Stimulated activated CD4-positive, alpha-beta T cell treated with anti-CD3 and anti-CD28 coated beads, Interleukin-1b, Interleukin-23, amount 100 ng/mL, for 48 hours (primary cell): ENCODE data around the gene LASP1.
A peak's percentile ranks its signal among the peaks of the same experiment; 100 is the strongest.

Experiments used
- DNase-seq: peaks from one replicate; pipeline ENCODE4 v3.0.0-alpha.2; 2020

Gene LASP1

DNA sequence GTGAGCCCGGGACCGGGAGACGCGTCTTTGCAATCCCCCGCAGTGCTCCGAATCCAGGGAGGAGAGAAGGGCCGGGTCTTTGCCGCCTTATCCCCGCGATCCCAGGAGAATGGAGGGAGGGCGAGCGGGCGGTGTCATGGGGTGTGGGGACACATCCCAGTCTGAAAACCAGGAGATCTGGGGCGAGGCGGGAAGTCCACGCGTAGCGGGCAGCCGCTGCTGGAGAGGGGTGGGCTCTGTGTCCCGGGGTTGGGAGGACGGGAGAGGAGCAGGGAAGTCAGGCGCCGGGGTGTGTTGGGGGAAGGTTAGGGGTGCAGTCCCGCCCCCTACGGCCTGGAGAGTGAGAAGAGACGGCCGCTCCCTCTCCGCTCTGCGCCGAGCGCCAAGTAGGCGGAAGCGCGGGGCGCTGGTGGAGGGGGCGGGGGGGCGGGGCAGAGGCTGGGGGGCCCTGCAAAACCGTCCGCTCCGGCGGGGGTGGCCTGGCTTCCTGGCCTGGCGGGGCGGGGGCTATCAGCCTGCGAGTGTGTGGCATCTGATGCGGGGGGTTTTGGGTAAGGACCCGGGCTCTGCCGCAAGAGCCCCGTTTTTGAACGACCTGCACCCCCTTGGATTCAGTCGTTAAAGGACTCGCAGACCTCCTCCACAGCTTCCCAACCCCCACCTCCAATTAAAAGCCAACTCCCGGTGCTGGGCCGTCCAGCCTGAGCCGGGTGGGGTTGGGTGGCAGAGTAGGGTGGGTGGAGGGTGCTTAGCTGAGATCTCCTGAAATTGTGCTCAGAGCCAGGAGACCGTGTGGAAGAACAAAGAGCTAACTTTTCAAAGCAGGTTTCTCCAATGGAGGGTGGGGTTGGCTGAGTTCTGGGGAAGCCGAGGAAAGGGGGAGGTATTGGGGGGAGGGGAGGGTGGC, 654 bp downstream of the LASP1 start:
- peak; percentile 72 for DNase-seq

DNA sequence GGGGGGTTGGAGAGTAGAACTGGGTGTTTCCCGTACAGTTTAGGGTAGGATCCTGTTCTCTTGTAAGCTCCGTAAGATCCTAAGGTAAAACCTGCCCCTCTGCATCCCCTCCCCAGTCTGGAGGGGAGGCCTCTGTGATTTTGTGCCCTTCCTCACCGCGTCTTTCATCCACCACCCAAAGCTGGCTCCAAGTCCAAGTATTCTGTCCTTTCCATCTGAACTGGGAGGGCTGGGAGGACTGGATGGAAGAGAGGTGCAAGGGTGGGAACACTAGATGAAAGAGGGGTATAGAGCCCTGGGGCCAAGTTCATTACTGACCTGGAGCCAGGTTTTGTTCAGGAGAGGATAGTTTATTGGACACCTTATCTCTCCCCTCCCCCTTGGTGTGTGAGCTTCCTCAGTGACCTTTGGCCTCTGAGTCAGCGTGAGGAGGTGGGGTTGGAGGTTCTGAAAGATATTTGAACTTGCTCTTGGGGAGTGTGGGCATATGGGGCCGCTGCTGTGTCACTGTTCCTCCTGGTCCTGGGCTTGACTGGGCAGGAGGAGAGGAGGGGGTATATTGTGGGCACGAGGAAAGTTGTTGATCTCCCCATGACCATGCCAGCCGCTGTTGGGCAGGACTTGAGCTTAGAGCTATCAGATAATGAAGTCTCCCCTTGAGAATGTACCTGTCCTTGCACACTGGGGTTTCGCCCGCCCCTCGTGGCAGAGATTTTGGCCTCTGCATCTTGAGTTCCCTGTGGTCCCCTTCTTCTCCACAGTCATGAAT, 1.6 kb downstream of the LASP1 start:
- peak; percentile 80 for DNase-seq

DNA sequence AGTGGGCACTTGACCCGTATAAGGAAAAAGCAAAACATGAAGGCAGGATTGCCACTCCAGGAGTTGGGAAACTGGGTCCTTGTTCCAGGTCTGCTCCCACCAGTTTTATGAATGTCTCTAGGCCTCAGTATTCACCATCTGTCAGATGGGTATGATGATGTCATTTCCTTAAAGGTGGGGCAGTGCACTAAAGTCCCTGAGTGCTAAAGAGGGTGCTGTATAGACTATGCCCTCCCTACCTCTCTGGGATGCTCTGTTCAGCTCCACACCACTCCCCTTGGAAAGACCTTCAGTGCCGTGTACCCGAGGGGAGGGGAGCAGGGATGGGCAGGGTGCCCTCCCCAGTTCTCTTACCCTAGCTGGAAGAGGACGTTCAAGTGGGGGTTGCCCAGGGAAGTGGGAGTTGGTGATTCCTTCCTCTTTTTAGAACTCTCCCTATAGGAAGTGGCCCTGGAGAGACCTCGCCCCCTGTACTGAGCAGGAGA, 2.2 kb downstream of the LASP1 start:
- DNase-seq: no peak

DNA sequence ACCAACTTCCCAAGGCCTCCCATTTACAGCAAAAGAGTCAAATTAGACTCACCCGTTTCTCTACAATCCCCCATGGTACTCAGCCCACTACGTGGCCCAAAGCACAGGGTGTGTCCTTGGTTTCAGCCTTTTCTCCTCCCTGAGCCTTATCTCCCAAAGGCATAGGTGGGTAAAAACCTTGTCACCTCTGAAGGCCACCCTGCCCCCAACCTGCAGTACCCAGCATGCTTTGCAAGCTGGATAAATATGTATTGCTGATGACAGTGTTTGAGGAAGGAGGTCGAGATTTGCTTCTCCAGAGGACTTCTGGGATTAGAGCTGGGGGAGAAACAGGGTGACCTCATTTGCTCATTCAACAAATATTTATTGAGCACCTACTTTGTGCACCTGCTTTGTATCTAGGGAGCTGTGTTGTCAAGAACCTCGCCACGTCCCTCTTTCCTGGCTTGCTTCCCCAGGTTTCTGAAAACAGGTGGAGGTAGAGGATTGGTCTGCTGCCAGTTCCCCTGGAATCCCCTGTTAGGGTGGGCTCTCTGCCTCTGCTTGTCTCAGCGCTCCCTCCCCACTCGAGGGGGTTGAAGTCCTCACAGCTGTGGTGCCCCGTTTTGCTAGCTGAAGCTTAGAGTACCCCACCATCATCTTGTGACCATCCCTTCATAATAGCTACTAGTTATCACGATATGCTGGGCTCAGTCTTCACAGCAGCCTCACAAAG, 3.0 kb downstream of the LASP1 start:
- no peak for DNase-seq

DNA sequence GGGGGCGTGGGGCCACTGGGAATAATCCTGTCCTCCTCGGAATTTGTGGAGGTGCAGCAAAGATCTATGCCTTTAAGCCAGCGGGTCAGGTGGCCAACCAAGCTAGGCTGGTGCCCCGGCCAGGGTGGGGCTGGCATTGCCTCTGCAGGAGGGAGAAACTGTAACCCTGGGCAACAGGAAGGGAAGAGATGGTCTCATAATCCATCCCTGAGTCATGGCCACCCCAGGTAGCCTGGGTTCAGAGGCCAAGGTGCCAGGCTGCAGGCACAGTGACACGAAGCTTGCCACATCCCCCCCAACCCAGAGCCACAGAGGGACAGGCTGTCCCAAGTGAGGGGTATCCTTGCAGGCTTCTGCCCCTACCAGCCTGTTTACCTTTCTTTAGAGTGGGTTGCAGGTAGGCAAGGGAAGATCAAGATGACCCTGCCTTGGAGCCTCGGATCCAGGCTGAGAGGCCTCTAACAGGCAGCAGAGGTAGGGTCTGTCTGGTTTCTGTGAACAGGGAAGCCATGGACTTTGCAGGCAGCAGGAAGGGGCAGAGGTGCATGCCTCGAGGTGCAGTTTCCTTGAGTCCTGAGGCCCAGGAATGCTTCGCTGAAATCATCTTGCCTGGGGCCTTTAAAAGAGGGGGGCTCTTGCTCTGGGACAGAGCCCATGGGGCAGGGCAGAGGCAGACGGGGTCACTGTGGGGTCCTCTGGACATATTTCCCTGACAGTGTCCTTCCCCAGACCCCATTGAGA, 4.0 kb downstream of the LASP1 start:
- no peak for DNase-seq

DNA sequence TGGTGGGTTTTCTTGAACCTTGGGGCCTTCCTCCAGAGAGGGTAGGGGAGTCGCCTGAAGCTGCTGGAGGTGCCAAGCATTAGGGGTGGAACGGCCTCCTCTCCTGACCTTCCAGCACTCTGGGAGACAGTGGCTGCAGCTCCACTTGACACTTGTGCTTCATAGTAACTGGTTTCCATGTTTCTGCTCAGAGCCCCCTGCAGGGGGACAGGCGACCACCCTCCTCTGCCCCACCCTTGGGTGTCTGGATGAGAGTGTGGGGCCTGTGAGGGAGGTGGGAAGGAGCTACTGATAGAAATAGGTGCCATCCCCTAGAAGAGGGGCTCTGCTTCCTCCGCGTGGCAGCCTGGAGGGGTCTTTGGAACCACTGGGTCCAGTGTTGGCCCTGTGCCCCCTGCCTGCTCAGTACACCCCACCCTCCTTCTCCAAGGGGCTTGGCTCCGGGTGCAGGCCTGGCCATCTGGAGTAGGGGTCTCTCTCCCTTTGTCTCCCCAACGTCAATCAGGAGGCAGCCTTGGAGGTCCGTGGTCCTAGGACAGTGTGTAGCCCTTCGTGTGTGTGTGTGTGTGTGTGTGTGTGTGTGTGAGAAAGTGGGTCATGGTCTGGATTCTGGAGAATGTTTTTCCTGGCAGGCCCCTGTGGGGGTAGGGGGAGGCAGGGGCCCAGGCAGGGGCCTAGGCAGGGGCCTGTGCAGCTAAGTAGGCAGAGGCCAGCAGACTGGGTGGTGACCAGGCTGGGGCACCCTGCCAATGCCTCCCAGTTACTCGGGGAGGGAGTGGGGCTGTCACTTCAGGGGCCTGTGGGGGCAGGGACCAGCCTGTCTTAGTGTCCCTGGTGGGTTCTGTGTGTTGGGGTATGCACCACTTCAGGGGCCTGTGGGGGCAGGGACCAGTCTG, 4.9 kb downstream of the LASP1 start:
- no peak for DNase-seq

DNA sequence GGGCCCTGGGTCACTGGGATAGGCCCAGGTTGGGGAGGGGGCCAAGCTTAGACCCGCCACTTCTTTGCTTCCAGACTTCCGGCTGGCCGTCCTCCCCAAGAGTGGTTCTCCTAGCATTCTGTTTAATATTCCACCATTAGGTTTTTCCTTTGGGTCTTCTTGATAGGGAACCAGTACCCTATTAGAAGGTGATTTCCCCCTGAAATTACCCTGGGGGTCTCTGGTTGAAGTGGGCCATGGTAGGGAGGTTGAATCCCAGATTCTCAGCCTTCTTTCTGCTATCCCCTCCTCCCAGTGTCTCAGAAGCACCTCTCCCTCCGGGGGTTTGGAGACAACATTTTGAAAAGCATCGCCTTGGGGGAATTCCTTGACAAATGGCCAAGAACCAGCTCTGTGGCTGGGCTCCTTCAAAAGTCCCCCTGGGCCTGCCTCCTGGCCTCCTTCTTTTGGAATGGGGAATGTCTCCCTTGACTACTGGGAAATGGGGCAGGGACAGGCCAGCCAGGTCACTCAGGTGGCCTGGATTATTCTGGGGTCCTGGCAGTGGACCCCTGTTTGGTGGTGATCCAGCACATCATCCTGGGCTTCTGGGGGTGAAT, 5.7 kb downstream of the LASP1 start:
- DNase-seq: no peak

DNA sequence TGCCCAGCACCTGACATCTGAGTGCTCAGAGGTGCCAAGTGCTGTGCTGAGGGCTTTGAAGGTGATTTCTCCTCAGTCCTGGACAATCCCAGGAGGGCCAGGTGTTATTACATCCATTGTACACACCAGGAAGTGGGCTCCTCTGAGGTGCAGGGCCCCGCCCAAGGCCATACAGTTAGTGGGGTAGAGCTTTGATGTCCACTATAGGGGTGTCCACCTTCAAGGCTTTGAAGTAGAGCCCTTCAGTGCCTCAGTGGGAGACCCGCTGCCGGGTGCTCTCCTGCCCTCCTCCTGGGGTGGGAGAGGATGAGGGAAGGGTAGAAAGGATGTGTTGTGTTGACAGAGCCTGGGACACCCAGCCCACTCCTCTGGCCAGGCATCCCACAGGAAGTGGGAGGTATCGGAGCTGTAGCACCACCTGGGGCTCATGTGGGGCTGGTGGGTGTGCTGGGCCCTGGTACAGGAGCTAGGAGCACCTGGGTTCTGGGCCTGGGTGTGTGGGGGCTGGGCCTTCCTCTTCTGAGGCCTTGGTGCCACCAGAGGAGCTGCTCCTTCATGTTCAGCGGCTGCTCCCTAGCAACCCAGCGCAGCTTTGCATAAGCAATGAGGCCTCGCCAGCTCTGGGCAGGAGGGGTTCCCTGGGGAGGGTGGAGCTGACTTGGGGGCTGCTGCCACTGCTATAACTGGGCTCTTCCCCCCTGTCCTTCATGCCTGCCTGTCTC, 7.4 kb downstream of the LASP1 start:
- DNase-seq: no peak

DNA sequence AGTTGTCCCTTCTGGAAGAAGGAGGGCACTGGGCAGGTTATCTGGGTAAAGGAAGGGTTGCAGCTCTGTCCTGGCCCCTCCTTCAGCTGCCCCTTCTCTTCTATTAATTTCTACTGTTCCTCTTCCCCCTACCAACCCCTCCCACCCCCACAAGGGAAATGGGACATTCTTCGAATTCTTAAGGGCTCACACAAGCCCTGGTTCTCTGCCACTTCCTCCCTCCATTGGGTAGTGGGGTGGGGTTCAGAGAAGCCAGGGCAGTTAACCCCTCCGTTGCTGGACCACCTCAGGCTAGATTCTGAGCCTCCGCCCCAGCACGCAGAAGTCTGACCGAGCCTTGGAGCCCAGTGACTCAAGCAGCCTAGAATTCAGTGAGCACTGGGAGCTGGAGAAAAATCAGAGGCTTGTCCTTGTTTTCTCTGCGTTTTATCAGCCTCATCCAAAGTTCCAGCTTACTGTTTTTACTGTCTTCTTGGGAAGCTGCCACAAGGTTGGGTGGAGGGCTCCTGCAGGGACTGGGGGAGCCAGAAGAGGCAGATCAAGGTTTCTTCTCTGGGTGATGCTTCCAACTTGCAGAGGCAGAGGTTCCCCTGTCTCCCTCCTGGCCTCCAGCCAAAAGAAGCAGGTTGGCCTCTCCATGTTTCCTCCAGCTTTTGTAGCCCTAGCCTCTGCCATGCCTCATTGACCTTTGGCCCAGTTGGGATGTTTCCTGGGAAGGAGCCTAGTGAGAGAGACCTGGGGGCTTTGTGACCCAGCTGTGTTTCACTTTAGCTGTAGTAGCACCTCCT, 10.2 kb downstream of the LASP1 start:
- no peak for DNase-seq

DNA sequence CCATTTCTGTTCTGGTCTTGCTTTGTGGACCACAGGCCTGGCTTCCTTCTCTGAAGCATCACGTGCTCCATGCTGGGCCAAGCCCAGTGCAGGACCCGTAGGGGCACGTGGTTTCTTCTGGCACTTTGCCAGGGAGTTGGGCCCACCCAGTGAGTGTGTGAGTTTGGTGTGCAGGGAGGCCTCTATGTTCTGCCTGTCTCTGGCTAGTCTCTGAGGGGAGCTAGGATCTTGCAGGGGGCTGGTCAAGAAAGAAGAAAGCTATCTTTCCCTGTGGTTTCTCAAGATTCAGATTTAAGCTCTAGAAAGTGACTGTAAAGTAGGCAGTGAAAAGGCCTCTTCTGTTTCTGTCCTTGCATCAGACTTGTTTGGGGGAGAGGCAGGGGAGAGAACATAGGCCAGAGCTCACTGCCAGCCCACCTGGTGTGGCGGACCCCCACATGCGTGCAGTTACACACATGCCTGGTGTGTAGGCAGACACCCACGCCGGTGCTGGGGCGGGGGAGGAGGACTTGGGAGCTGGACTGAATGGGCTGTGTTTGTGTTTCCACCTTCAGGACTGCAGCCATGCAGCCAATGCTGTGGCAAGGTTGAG, 11.8 kb downstream of the LASP1 start:
- peak; percentile 59 for DNase-seq

DNA sequence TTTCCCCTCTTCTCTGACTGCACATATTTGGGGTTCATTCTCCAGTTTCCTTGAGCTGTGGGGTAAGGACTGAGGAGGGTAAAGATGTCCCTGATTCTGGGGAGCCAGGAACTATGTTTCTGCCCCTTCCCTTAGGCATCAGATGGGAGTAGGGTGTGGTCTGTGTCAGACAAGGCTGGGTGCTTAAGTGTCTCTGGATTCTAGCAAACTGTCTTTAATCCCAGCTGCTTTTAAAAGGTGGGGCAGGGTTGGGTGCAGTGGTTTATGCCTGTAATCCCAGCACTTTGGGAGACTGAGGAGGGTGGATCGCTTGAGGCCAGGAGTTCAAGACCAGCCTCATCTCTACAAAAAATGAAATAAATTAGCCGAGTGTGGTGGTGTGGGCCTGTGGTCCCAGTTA, 13.0 kb downstream of the LASP1 start:
- DNase-seq: no peak

DNA sequence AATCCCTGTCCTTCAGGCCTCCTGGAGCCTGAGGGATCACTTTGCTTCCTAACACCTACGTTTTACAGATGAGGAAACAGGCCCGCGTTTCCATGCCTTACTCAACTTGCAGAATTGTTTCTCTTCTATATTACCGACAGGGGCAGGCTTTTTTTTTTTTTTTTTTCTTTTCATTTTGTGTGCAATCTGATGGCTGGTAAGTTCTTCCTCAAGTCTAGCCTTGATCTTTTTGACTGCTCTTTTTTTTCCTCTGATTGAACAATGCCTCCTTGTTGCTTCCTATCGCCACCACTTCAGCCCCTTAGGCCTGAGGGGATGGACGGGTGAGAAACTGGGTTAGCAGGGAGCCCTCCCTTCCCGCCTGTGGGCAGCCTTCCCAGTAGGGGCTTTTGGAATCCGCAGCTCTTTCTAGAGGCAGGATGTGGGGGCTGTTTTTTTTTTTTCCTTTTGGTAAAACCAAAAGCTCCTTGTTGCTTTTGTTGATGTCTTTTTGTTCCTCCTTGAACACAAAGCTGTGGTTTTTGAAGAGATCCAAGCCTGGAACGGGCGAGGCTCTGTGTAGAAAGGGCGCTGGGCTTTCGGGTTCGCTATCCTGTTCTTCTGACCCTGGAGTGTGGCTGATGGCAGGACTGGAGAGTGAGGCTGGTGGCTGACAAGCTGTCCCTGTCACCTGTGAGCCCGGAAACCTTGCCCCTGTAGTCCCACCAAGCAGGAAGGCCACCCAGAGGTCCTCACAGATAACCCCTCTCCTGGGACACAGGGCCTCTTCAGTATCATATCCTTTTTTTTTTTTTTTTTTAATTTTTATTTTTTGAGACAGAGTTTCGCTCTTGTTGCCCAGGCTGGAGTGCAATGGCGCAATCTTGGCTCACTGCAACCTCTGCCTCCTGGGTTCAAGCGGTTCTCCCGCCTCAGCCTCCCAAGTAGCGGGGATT, 14.0 kb downstream of the LASP1 start:
- DNase-seq: no peak

DNA sequence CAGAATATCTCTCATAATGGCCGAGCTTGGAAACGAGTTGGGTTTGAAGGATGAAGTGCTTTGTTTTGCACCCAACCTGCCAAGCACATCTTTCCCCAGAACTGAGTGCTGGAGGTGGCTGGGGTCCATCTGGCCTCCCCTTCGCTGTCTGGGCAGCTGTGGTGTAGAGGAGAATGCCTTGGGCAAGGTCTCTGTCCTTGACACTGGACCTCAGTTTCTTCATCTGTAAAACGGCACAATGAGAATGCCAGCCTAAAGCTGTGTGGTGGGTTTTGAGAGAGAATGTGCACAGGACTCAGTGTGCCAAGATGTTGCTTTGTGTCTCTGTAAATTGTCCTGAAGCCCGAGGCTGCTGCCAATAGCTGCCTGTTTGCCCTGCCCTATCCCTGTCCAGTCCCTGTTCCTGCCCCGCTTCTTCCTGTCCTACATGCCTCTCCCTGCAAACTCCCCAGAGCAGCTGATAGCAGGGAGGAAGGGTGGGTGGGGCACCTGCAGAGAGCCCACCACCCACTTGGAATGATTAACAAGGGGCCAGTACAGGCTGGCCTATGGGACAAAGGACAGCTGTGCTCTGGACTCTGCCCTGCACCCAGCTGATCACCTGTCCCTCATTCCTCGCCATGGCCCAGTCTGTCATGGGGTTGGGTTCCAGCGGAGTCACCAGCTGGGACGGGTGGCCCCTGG, 15.3 kb downstream of the LASP1 start:
- no peak for DNase-seq

DNA sequence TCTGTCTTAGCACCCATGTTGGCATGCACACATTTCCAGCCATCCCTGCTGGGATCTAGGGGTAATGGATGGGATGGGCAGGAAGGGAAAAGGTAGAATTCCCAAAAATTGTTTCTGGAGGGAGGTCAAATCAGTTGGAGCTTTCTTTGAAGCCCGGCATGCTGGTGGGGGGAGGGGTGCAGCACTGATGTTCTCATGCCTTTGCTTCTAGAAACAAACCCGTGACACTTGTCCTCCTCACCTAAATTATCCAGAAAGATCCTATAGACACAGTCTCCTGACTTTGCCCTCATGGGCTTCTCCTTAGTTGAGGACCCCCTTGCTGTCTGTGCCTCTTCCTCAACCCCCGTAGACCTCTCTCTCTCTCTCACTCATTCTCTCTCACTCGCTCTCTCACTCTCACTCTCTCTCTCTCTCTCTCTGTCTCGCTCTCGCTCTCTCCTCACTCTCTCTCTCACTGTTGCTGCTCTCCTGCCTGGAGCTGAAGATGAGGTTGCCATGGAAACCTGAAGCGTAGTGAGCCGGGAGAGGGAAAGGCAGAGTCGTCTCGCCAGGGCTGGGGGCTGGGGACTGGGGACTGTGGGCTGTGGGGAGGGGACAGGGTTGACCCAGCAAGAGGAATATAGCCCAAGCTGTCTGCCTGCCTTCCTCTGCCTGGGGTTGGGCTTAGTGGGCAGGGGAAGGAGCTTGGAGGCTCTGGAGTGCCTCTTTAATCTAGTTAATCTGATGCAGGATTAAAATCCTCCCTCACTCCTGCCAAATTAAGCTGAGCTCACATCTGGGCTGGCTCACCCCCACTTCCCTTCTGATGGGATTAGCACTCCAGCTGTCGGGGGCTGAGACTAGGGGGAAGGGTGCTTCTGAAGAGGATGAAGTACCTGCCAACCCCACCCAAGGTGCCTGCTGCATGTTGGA, 16.1 kb downstream of the LASP1 start:
- no peak for DNase-seq

DNA sequence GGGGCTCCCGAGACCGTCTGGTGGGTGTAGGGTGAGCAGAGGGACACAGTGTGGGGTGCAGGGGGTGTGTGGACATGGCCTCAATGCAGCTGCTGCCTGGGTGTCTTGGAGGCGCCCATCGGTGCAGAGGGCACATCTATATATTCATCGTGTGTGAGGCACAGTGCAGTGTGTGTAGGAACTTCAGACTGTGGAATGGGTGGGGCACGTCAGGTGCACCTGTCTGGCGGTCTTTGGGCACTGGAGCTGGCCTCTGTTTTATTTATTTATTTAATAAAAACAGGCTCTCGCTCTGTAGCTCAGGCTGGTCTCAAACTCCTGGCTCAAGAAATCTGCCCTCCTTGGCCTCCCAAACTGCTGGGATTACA, 16.8 kb downstream of the LASP1 start:
- no peak for DNase-seq

DNA sequence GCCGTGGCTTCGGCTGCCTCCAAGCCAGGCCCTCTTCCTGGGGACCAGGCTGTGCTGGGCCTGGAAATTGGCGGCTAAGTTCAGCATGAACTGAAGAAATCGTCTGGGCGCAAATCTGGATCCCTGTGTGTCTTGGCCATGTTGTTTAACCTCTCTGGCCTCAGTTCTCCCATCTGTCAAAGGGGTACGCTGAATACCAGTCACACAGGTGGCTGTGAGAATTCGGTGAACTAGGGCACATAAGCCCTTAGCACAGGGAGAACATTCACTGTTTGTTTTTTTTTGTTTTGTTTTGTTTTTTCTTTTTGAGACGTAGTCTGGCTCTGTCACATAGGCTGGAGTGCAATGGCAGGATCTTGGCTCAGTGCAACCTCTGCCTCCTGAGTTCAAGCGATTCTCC, 19.0 kb downstream of the LASP1 start:
- no peak for DNase-seq
